H7 (cell line): ENCODE measurements around the gene PPP2R1B. TPM values are rescaled to one million over a fixed set of nuclear protein-coding genes. Genes with fewer than 3 reads are reported as not detected.
"Not testable (repeated sequence)": the region's sequence is repeated elsewhere in the genome, so short reads cannot be mapped to it uniquely, and the experiment has no call there.

Source experiments
- DNase-seq: peaks from one replicate; pipeline ENCODE4 v3.0.0; 2012
- H3K27me3 ChIP-seq: 2 replicates; pipeline ENCODE4 v1.6.0; 2011; ENCODE audit warnings: mild to moderate bottlenecking, low read length; ENCODE audit not compliant: control insufficient read depth, insufficient read depth
- H3K36me3 ChIP-seq: replicated peaks from 2 replicates; pipeline ENCODE4 v1.5.1; 2011; ENCODE audit warnings: low read length; ENCODE audit not compliant: control insufficient read depth, insufficient read depth
- H3K4me3 ChIP-seq: 2 replicates; pipeline ENCODE4 v1.5.1; 2011; ENCODE audit warnings: low read depth, mild to moderate bottlenecking, control low read depth, low read length, moderate library complexity; ENCODE audit not compliant: insufficient read depth
- total RNA-seq: library from RNA; depleted of rRNA; stranded (reverse); fragments of >200 nt; shearing (Covaris generic); gene quantifications from 2 replicates; pipeline ENCODE4 v1.2.3, GENCODE V29; 2014

The PPP2R1B gene
- total RNA-seq, 1 experiment from 2014 or later = 58.9 TPM

DNA sequence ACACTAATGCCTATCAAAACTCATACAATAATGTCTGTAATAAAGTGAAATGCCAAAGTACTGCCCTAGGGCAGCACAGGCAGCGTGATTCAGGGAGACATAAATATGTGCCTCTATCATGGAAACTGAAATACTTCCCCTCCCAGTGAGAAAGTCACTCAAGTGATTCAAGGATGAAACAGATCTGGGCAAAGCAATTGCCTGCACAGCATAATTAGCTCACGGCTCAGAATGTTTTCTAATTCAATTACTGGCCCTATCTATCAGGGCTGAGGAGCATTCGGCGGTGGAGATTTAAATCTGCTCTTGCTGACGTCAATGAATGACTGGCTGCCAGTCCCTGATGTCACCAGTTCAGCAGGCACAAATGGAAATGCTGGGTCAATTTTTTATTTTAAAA, 27.7 kb upstream of the PPP2R1B start:
- Histone ChIP-seq H3K4me3 (no peak overlapping the region), H3K36me3 (no peaks in the 10 kb centered on the region), H3K27me3 (no peaks in the 10 kb centered on the region)
- no peak for DNase-seq

DNA sequence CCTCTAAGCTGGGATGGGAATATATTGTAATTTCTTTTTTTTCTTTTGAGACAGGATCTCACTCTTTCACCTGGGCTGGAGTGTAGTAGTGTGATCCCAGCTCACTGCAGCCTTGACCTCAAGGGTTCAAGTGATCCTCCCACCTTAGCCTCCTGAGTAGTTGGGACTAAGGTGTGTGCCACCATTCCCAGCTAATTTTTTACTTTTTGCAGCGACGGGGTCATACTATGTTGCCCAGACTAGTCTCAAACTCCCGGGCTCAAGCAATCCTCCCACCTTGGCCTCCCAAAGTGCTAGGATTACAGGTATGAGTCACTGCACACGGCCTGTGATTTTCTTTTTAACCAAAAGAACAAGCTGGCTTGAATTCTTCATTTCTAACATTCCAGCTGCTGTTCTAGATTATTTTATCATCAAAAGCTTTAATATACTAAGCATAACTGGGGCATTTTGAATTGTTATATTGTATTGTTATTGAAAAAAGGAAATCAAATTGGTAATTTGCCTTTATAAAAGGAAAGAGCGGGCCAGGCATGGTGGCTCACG, 26.8 kb upstream of the PPP2R1B start:
- H3K27me3 ChIP-seq = no peaks in the 10 kb centered on the region
- no peaks in the 10 kb centered on the region for H3K36me3 ChIP-seq
- no peak for DNase-seq
- H3K4me3 ChIP-seq = no peak overlapping the region

DNA sequence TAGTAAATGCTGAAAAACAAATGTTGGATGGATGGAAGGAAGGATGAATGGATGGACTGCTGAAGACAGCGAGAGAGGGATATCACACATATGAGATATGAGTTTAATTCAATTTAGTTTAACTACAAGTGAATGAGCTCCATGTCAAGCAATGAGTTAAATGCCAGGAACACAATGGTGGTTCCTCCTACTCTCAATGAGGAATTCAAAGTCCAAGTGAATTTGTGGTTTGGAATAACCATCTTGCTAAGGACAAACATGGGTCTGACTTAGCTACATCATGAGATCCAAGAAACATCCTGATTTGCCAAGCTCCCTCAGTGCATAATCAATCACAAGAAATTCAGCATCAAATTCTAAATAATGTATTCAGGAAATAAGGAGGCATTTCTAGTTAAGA, 26.1 kb upstream of the PPP2R1B start:
- Histone ChIP-seq H3K4me3 (no peak overlapping the region), H3K27me3 (no peaks in the 10 kb centered on the region), H3K36me3 (no peaks in the 10 kb centered on the region)
- no peak for DNase-seq

DNA sequence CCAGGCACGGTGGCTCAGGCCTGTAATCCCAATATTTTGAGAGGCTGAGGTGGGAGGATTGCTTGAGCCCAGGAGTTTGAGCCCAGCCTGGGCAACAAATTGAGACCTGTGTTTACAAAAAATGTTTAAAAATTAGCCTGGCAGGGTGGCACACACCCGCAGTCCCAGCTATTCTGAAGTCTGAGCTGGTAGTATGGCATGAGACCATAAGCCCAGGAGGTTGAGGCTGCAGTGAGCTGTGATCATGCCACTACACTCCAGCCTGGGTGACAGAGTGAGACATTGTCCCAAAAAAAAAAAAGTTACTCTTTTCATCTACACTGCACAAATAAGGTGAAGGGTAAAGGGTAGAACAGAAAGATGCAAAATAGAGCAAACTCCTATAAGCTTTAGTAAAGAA, 22.3 kb upstream of the PPP2R1B start:
- DNase-seq = no peak
- Histone ChIP-seq H3K4me3 (no peak overlapping the region), H3K36me3 (no peaks in the 10 kb centered on the region), H3K27me3 (no peaks in the 10 kb centered on the region)

DNA sequence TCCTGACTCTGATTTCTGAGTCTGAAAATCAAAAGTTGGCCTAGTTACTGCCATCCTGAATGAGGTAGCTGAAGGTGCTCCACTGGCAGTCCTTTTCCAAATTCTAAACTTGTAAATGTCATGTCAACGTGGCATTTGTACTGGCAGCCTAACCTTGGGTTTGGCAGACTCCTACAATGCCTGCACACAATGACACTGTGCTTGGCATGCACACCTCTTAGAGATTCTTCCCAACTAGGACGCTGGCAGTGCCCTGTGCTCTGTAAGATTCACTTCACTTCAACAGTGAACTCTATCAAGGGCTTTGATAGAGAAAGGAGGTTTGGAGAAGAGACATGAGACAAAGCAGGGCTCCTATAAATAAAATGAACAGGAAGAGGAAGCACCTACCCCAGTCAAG, 21.9 kb upstream of the PPP2R1B start:
- H3K27me3 ChIP-seq = no peaks in the 10 kb centered on the region
- no peaks in the 10 kb centered on the region for H3K36me3 ChIP-seq
- H3K4me3 ChIP-seq = no peak overlapping the region
- no peak for DNase-seq

DNA sequence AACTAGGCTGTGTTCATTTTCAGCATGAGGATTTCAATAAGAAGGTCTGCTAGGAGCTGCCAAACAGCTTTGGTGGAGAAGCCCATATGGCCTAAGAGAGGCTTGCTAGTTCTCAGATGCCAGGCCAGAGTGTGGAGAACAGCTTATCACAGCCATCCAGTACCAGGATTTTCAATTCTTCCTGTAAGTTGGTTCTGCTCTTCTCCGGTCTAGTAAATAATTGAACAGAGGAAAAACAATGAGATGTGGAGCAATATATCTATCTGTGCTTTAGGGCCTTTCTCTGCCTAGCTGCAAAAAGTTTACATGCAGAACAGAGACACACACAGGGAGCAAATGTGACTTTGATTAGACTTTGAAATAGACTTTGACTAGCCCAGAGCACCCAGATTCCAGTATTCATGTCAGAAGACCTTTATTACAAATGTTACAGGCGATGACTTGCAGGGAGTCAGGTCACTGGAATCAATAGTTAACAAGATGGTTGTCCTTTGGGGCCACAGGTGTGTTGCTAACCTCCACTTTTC, 19.8 kb upstream of the PPP2R1B start:
- Histone ChIP-seq H3K4me3 (no peak overlapping the region), H3K36me3 (no peaks in the 10 kb centered on the region), H3K27me3 (no peaks in the 10 kb centered on the region)
- DNase-seq = no peak

DNA sequence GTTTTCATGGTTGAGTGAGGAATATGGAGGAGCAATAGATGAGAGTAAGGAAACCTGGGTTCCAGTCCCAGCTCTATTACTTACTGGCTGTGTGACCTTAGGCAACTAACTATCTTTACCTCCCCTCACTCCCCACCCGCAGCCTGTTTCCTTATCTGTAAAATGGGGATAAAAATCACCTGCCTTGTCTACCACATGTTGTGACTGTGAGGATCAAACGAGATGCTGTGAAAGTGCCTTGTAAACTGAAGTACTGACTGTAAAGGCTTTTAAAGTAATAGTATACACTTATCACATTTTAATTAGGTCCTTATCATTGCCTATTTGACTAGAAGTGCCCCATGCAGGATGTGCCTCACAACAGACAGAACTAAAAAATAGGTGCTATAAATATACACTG, 18.9 kb upstream of the PPP2R1B start:
- Histone ChIP-seq H3K4me3 (no peak overlapping the region), H3K27me3 (no peaks in the 10 kb centered on the region), H3K36me3 (no peaks in the 10 kb centered on the region)
- no peak for DNase-seq

DNA sequence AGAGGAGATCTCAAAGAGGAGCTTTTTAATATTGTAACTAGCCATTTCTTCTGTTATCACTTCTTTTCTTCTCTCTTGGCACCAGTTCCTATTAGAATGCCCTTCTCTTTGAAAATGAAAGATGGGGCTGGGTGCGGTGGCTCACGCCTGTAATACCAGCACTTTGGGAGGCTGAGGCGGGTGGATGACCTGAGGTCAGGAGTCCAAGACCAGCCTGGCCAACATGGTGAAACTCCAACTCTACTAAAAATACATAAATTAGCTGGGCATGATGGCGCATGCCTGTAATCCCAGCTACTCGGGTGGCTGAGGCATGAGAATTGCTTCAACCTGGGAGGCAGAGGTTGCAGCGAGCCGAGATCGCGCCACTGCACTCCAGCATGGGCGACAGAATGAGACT, 18.1 kb upstream of the PPP2R1B start:
- H3K27me3 ChIP-seq, DNase-seq, H3K36me3 ChIP-seq, H3K4me3 ChIP-seq: not testable (repeated sequence)

DNA sequence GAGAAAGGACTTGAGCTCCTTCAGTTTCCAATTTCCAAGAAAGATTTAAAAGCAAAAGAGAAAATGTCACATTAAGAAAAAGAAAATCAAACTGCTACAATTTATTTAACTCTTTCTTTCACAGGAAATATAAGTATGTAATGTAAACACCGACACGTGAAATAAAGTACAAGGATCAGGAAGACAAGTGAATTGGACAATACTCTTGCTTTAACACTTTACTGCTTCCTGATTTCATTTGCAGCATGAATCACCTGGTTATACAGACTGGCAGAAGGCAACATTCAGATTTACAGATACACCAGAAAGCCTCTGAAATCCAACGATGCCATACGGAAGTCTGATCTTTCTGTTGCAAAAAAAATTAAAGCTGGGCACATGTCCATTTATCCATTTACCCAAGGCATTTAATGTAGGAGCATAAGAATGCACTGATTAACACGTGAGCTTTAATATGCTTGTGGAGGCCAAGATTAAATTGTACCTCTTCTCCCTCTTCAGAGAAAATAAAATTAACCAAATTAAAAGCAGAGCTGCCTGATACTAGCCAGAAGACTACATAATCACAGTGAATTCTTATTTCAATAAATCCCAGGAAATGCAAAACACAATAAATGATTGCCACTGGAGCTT, 16.0 kb upstream of the PPP2R1B start:
- H3K36me3 ChIP-seq = no peaks in the 10 kb centered on the region
- no peak for DNase-seq
- H3K4me3 ChIP-seq = no peak overlapping the region
- no peaks in the 10 kb centered on the region for H3K27me3 ChIP-seq

DNA sequence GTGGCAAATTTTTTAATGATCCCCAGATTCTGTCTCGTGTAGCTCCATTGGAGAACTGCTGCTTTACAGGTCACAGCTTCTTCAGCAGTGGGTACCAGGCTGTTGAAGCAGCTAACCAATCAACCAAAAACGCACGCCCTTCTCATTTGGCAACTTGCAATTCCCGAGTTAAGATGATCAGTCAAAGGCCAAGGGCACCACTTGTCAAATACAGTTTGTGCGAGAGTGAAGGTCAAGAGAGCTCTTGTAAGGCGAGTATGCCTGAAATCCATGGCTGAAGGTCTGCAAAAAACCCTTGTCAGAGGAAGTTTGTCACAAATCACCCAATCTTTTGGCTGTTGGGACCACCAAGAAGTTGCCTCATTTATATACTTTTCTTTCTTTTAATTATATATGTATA, 12.9 kb upstream of the PPP2R1B start:
- H3K36me3 ChIP-seq = no peaks in the 10 kb centered on the region
- H3K4me3 ChIP-seq = no peak overlapping the region
- DNase-seq = no peak
- H3K27me3 ChIP-seq = no peaks in the 10 kb centered on the region

DNA sequence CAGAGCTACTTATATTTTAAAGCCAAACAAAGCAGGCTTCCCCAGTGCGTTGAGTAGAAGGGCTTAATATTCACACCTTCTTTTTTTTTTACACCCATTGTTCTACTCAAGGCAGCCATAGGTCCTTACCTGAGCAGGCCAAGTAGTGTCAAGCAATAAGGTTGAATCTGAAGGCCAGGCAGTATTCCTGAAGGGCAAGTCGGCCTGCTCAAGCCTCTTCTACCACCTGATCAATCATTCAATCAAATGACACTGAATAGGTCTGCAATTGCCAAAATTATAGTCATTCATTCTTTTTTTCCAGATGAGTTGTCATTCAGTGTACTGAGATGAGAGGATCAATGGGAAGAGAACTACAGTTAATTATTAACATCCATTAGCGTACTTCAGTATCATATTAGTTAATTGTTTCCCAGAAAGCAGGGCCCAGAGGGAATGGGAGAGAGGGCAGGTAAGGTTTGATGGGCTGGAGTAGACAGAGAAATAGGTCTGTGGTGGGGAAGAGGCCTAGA, 11.9 kb upstream of the PPP2R1B start:
- no peak overlapping the region for H3K4me3 ChIP-seq
- H3K36me3 ChIP-seq = no peaks in the 10 kb centered on the region
- H3K27me3 ChIP-seq = no peaks in the 10 kb centered on the region
- DNase-seq = no peak

DNA sequence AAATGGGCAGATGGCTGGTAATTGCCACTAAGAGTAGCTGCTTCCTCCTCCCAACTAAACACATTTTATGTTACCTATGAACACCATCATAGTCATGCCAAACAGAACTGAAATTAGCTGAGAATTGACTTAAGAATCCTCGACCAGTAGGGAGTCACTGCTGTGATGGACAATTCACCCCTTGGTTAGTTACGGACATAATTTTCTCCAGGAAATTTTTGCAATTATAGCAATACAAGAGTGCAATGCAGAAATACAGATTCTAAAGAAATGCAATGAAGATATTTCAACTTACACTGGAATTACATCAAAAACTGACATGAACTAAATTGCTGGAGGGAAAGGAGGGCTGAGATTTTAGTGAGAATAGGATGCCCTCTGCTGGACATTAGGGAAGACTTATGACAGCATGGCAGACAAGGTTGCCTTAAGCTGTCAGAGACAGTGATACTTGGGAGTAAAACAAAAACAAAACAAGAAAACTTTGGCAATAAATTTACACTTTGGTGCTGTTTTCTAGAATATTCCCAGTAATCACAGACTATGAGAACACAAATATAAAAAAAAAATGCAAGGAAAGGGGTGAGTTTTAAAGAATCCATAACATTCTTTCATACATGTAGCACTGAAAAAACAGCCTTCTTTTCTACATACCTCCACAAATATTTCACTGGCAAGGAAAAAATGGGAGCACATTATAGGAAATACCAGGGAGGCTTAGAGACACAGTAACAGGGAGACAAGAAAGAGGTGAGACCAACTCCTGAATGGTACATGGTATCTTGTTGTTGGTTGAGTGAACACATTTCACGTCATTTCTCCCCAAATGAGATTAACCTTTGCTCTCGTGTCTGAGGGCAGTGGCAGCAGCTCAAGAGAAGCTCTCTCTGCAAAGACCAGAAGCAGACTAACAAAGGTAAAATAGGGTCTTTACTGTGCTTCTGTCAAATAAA, 11.2 kb upstream of the PPP2R1B start:
- Histone ChIP-seq H3K36me3 (no peaks in the 10 kb centered on the region), H3K27me3 (no peaks in the 10 kb centered on the region), H3K4me3 (no peak overlapping the region)
- peak; percentile 43 for DNase-seq

DNA sequence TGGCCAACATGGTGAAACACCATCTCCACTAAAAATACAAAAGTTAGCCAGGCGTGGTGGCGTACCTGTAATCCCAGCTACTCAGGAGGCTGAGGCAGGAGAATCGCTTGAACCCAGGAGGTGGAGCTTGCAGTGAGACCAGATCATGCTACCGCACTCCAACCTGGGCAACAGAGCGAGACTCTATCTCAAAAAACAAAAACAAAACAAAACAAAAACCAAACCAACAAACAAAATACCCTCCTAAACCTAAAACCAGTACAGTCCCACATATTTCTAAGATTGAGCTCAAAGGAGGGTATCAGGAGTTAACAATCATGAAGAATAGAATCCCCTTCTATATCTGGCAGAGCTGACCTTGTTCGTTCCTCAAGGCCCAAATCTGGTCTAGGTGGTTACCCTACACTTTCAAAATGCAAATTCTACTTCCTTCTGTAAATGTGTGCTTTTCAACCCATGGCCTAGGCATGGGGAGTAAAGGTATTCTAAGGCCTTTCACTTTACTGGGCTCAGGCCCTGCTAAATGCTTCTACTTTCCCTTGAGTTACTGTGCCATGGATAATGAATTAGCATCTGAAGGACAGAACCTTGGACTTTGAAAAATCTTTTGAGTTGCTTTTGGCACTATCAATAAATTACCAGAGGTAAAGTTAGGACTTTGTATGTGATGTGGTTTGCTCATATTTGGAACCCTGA, 10.4 kb upstream of the PPP2R1B start:
- Histone ChIP-seq H3K36me3 (no peaks in the 10 kb centered on the region), H3K27me3 (no peaks in the 10 kb centered on the region), H3K4me3 (no peak overlapping the region)
- no peak for DNase-seq

DNA sequence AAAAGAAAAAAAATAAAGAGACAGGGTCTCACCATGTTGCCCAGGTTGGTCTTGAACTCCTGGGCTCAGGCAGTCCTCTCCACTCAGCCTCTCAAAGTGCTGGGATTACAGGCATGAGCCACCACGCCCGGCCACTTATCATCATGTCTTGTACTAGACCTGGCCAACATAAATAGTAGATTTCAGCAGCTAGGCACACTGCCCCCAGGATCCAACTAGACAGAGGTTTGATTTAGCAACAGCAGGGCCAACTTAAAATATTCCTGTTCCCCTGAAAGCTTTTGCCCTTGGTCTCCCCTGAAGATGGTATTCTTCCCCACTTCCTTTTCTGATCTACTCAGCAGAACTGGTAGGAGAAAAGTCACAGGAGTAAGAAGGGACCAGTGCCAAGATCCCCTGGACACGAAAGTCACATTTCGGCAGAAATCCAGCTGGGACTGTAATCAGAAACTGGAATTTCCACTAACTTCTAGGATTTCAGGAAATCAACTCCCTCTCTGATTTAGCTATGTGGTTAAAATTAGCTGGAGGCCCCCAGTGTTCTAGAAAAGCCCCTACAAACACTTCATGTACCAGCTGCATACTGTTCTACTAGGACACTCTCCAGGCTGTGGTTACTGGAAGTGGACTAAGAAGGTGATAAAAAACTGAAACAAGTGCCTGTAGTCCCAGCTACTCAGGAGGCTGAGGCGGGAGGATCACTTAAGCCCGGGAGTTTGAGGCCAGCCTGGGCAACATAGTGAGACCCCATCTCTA, 8.9 kb upstream of the PPP2R1B start:
- Histone ChIP-seq H3K4me3 (no peak overlapping the region), H3K36me3 (no peaks in the 10 kb centered on the region), H3K27me3 (no peaks in the 10 kb centered on the region)
- DNase-seq = no peak
